Measurements from ENCODE around the gene TNS1. TPM values are rescaled to one million over a fixed set of nuclear protein-coding genes. Genes with fewer than 3 reads are reported as not detected.

Gene TNS1
- total RNA-seq, 1 experiment from 2014 or later, result 3.1 TPM

GRCh38 chr2:217859926-217860325 lies 142.9 kb downstream of the TNS1 start:
- no peaks in the 10 kb centered on the region for H3K27me3 ChIP-seq (ENCODE audit: control insufficient read depth, insufficient read depth, low read length)
- no peak overlapping the region for H3K4me3 ChIP-seq (ENCODE audit: insufficient read depth, low read depth, low read length)
- H3K36me3 ChIP-seq (replicated peaks; ENCODE audit: control insufficient read depth, insufficient read depth, low read length), result no peaks in the 10 kb centered on the region
- no peak for DNase-seq

GRCh38 chr2:217858519-217859491 lies 144.0 kb downstream of the TNS1 start:
- no peaks in the 10 kb centered on the region for H3K27me3 ChIP-seq (ENCODE audit: control insufficient read depth, insufficient read depth, low read length)
- peak; percentile 66 for DNase-seq
- no peak overlapping the region for H3K4me3 ChIP-seq (ENCODE audit: insufficient read depth, low read depth, low read length)

GRCh38 chr2:217857624-217858506 lies 144.9 kb downstream of the TNS1 start:
- no peaks in the 10 kb centered on the region for H3K27me3 ChIP-seq (ENCODE audit: control insufficient read depth, insufficient read depth, low read length)
- no peak for DNase-seq
- H3K36me3 ChIP-seq (replicated peaks; ENCODE audit: control insufficient read depth, insufficient read depth, low read length), result no peaks in the 10 kb centered on the region
- H3K4me3 ChIP-seq (ENCODE audit: insufficient read depth, low read depth, low read length), result no peak overlapping the region

More at GRCh38 chr2:217858519-217859491, 144.0 kb downstream of the TNS1 start:
- no peaks in the 10 kb centered on the region for H3K36me3 ChIP-seq (replicated peaks; ENCODE audit: control insufficient read depth, insufficient read depth, low read length)

- no peak for DNase-seq
- Histone ChIP-seq H3K4me3 (ENCODE audit: insufficient read depth, low read depth, low read length) (no peak overlapping the region), H3K27me3 (ENCODE audit: control insufficient read depth, insufficient read depth, low read length) (no peaks in the 10 kb centered on the region), H3K36me3 (replicated peaks; ENCODE audit: control insufficient read depth, insufficient read depth, low read length) (no peaks in the 10 kb centered on the region)
Observed at GRCh38 chr2:217856871-217857270, 145.9 kb downstream of the TNS1 start.

GRCh38 chr2:217856159-217856558 lies 146.6 kb downstream of the TNS1 start:
- no peak overlapping the region for H3K4me3 ChIP-seq (ENCODE audit: insufficient read depth, low read depth, low read length)
- DNase-seq, result no peak
- H3K36me3 ChIP-seq (replicated peaks; ENCODE audit: control insufficient read depth, insufficient read depth, low read length), result no peaks in the 10 kb centered on the region
- H3K27me3 ChIP-seq (ENCODE audit: control insufficient read depth, insufficient read depth, low read length), result no peaks in the 10 kb centered on the region

GRCh38 chr2:217854684-217855420 lies 147.9 kb downstream of the TNS1 start:
- H3K36me3 ChIP-seq (replicated peaks; ENCODE audit: control insufficient read depth, insufficient read depth, low read length), result no peaks in the 10 kb centered on the region
- H3K4me3 ChIP-seq (ENCODE audit: insufficient read depth, low read depth, low read length), result no peak overlapping the region
- DNase-seq, result no peak
- H3K27me3 ChIP-seq (ENCODE audit: control insufficient read depth, insufficient read depth, low read length), result no peaks in the 10 kb centered on the region

GRCh38 chr2:217853961-217854360 lies 148.8 kb downstream of the TNS1 start:
- no peaks in the 10 kb centered on the region for H3K36me3 ChIP-seq (replicated peaks; ENCODE audit: control insufficient read depth, insufficient read depth, low read length)
- H3K27me3 ChIP-seq (ENCODE audit: control insufficient read depth, insufficient read depth, low read length), result no peaks in the 10 kb centered on the region
- no peak overlapping the region for H3K4me3 ChIP-seq (ENCODE audit: insufficient read depth, low read depth, low read length)
- DNase-seq, result no peak

GRCh38 chr2:217853301-217853881 lies 149.4 kb downstream of the TNS1 start:
- H3K4me3 ChIP-seq (ENCODE audit: insufficient read depth, low read depth, low read length), result no peak overlapping the region
- no peaks in the 10 kb centered on the region for H3K27me3 ChIP-seq (ENCODE audit: control insufficient read depth, insufficient read depth, low read length)
- DNase-seq, result no peak
- no peaks in the 10 kb centered on the region for H3K36me3 ChIP-seq (replicated peaks; ENCODE audit: control insufficient read depth, insufficient read depth, low read length)

- Histone ChIP-seq H3K27me3 (ENCODE audit: control insufficient read depth, insufficient read depth, low read length) (no peaks in the 10 kb centered on the region), H3K36me3 (replicated peaks; ENCODE audit: control insufficient read depth, insufficient read depth, low read length) (no peaks in the 10 kb centered on the region), H3K4me3 (ENCODE audit: insufficient read depth, low read depth, low read length) (no peak overlapping the region)
- no peak for DNase-seq
Observed at GRCh38 chr2:217852555-217853211, 150.1 kb downstream of the TNS1 start.

- DNase-seq, result no peak
- H3K36me3 ChIP-seq (replicated peaks; ENCODE audit: control insufficient read depth, insufficient read depth, low read length), result no peaks in the 10 kb centered on the region
- H3K4me3 ChIP-seq (ENCODE audit: insufficient read depth, low read depth, low read length), result no peak overlapping the region
- no peaks in the 10 kb centered on the region for H3K27me3 ChIP-seq (ENCODE audit: control insufficient read depth, insufficient read depth, low read length)
Observed at GRCh38 chr2:217851191-217852020, 151.4 kb downstream of the TNS1 start.

- Histone ChIP-seq H3K27me3 (ENCODE audit: control insufficient read depth, insufficient read depth, low read length) (no peaks in the 10 kb centered on the region), H3K4me3 (ENCODE audit: insufficient read depth, low read depth, low read length) (no peak overlapping the region), H3K36me3 (replicated peaks; ENCODE audit: control insufficient read depth, insufficient read depth, low read length) (no peaks in the 10 kb centered on the region)
- DNase-seq, result no peak
Observed at GRCh38 chr2:217849154-217849975, 153.4 kb downstream of the TNS1 start.

- Histone ChIP-seq H3K4me3 (ENCODE audit: insufficient read depth, low read depth, low read length) (no peak overlapping the region), H3K27me3 (ENCODE audit: control insufficient read depth, insufficient read depth, low read length) (no peaks in the 10 kb centered on the region), H3K36me3 (replicated peaks; ENCODE audit: control insufficient read depth, insufficient read depth, low read length) (no peaks in the 10 kb centered on the region)
- no peak for DNase-seq
Observed at GRCh38 chr2:217848351-217848957, 154.3 kb downstream of the TNS1 start.

All from H7 (cell line).